ENCODE measurements around the gene GATAD2B. TPM values are rescaled to one million over a fixed set of nuclear protein-coding genes. Genes with fewer than 3 reads are reported as not detected.

Gene GATAD2B
- total RNA-seq = 15.5 TPM

GRCh38 chr1:153922972-153923925 is at the start of gene GATAD2B:
GATAD2B (minus strand) TSS chr1:153922972; CDS start chr1:153828347, 94,625 bp downstream.
- DNase-seq (ENCODE audit: low spot score in 2 of 2) = peak; percentile 96 to 98

GRCh38 chr1:153970346-153970745 is 47.6 kb upstream of the GATAD2B start:
- FAIRE-seq = no peak
- DNase-seq (ENCODE audit: low spot score in 2 of 2) = no peak

More at GRCh38 chr1:153922972-153923925, at the start of gene GATAD2B:
- FAIRE-seq = no peak

GRCh38 chr1:153968972-153969371 is 46.2 kb upstream of the GATAD2B start:
- FAIRE-seq (no peak), DNase-seq (ENCODE audit: low spot score in 2 of 2) (no peak)

GRCh38 chr1:153968408-153968807 is 45.6 kb upstream of the GATAD2B start:
- FAIRE-seq = no peak
- DNase-seq (ENCODE audit: low spot score in 2 of 2) = no peak

- no peak for FAIRE-seq
- no peak for DNase-seq (ENCODE audit: low spot score in 2 of 2)
These were observed 45.2 kb upstream of the GATAD2B start for GRCh38 chr1:153968000-153968363.

GRCh38 chr1:153967107-153967999 is 44.6 kb upstream of the GATAD2B start, which contains the start of gene CREB3L4:
CREB3L4 (plus strand) TSS chr1:153967902; CDS start chr1:153968526, 624 bp downstream.
- DNase-seq (ENCODE audit: low spot score in 2 of 2) = peak; percentile 80 to 89
- FAIRE-seq = no peak

GRCh38 chr1:153963850-153964331 is 41.1 kb upstream of the GATAD2B start:
- DNase-seq (ENCODE audit: low spot score in 2 of 2) (no peak), FAIRE-seq (no peak)

GRCh38 chr1:153963030-153963849 is 40.5 kb upstream of the GATAD2B start, which contains the start of gene SLC39A1:
SLC39A1 (minus strand) TSS chr1:153963537; CDS start chr1:153962715, 822 bp downstream.
- no peak for FAIRE-seq
- DNase-seq (ENCODE audit: low spot score in 2 of 2) = peak; percentile 89 to 95

- DNase-seq (ENCODE audit: low spot score in 2 of 2) (no peak), FAIRE-seq (no peak)
These were observed 39.6 kb upstream of the GATAD2B start for GRCh38 chr1:153962088-153963029.

- DNase-seq (ENCODE audit: low spot score in 2 of 2) = no peak
- FAIRE-seq = no peak
These were observed 38.6 kb upstream of the GATAD2B start for GRCh38 chr1:153961421-153961820.

- DNase-seq (ENCODE audit: low spot score in 2 of 2) (no peak), FAIRE-seq (no peak)
These were observed 37.4 kb upstream of the GATAD2B start for GRCh38 chr1:153960206-153960605.

GRCh38 chr1:153959454-153959853 is 36.7 kb upstream of the GATAD2B start:
- no peak for DNase-seq (ENCODE audit: low spot score in 2 of 2)
- no peak for FAIRE-seq

- DNase-seq (ENCODE audit: low spot score in 2 of 2) (no peak), FAIRE-seq (no peak)
These were observed 36.1 kb upstream of the GATAD2B start for GRCh38 chr1:153958961-153959260.

GRCh38 chr1:153958111-153958960 is 35.6 kb upstream of the GATAD2B start, which contains the start of gene CRTC2:
CRTC2 (minus strand) TSS chr1:153958612; CDS start chr1:153958497, 115 bp downstream.
- FAIRE-seq = peak; percentile 36
- peak; percentile 98 to 99 for DNase-seq (ENCODE audit: low spot score in 2 of 2)

GRCh38 chr1:153957744-153958110 is 35.0 kb upstream of the GATAD2B start:
- no peak for FAIRE-seq
- DNase-seq (ENCODE audit: low spot score in 2 of 2) = no peak

GRCh38 chr1:153956997-153957715 is 34.4 kb upstream of the GATAD2B start:
- no peak for FAIRE-seq

GRCh38 chr1:153954826-153955225 is 32.1 kb upstream of the GATAD2B start:
- FAIRE-seq = no peak
- DNase-seq (ENCODE audit: low spot score in 2 of 2) = no peak

More at GRCh38 chr1:153956997-153957715, 34.4 kb upstream of the GATAD2B start:
- DNase-seq (ENCODE audit: low spot score in 2 of 2) = no peak
